Ishikawa (cell line): Measurements from ENCODE around the gene MYO9A.

Experiments
- CREB1 ChIP-seq: IDR thresholded peaks from 2 replicates; pipeline ENCODE4 v1.6.1; 2012; ENCODE audit warnings: low read depth
- EGR1 ChIP-seq: IDR thresholded peaks from 2 replicates; pipeline ENCODE4 v1.6.1; 2012
- EP300 ChIP-seq: IDR thresholded peaks from 2 replicates; pipeline ENCODE4 v1.6.1; 2012; ENCODE audit warnings: borderline replicate concordance
- FOXM1 ChIP-seq: IDR thresholded peaks from 2 replicates; pipeline ENCODE4 v1.6.1; 2012; ENCODE audit warnings: low read depth, borderline replicate concordance
- MAX ChIP-seq: IDR thresholded peaks from 2 replicates; pipeline ENCODE4 v1.6.1; 2012
- RAD21 ChIP-seq: IDR thresholded peaks from 2 replicates; pipeline ENCODE4 v1.6.1; 2012; ENCODE audit warnings: low read depth
- TAF1 ChIP-seq: IDR thresholded peaks from 2 replicates; pipeline ENCODE4 v1.6.1; 2012; ENCODE audit warnings: low read depth, mild to moderate bottlenecking
- USF1 ChIP-seq: IDR thresholded peaks from 2 replicates; pipeline ENCODE4 v1.6.1; 2012
- YY1 ChIP-seq: IDR thresholded peaks from 2 replicates; pipeline ENCODE4 v1.6.1; 2012; ENCODE audit warnings: low read depth
- ZBTB7A ChIP-seq: IDR thresholded peaks from 2 replicates; pipeline ENCODE4 v1.6.1; 2012; ENCODE audit warnings: low read depth
- TF ChIP-seq, protein P1 (sequence below): IDR thresholded peaks from 2 replicates; pipeline ENCODE4 v1.6.1; 2012; ENCODE audit warnings: low read depth, mild to moderate bottlenecking

GRCh38 chr15:72011302-72011942 is 106.5 kb downstream of the MYO9A start:
- no peak for TF ChIP-seq EP300
- TF ChIP-seq ZBTB7A: no peak
- no peak for TF ChIP-seq FOXM1
- no peak for TF ChIP-seq TAF1
- TF ChIP-seq MAX: no peak
- TF ChIP-seq YY1: no peak
- no peak for TF ChIP-seq EGR1
- TF ChIP-seq, protein P1, sequence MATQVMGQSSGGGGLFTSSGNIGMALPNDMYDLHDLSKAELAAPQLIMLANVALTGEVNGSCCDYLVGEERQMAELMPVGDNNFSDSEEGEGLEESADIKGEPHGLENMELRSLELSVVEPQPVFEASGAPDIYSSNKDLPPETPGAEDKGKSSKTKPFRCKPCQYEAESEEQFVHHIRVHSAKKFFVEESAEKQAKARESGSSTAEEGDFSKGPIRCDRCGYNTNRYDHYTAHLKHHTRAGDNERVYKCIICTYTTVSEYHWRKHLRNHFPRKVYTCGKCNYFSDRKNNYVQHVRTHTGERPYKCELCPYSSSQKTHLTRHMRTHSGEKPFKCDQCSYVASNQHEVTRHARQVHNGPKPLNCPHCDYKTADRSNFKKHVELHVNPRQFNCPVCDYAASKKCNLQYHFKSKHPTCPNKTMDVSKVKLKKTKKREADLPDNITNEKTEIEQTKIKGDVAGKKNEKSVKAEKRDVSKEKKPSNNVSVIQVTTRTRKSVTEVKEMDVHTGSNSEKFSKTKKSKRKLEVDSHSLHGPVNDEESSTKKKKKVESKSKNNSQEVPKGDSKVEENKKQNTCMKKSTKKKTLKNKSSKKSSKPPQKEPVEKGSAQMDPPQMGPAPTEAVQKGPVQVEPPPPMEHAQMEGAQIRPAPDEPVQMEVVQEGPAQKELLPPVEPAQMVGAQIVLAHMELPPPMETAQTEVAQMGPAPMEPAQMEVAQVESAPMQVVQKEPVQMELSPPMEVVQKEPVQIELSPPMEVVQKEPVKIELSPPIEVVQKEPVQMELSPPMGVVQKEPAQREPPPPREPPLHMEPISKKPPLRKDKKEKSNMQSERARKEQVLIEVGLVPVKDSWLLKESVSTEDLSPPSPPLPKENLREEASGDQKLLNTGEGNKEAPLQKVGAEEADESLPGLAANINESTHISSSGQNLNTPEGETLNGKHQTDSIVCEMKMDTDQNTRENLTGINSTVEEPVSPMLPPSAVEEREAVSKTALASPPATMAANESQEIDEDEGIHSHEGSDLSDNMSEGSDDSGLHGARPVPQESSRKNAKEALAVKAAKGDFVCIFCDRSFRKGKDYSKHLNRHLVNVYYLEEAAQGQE: no peak
- no peak for TF ChIP-seq USF1
- no peak for TF ChIP-seq RAD21
- TF ChIP-seq CREB1: no peak
